HG03139 (cell line): Measurements from ENCODE around the gene EXOC4.

ENCODE experiments used
- ATAC-seq: cut with Tn5 transposase; IDR thresholded peaks from one replicate; pipeline ENCODE4 v1.9.1; 2021; ENCODE audit not compliant: unreplicated experiment

Gene EXOC4

DNA sequence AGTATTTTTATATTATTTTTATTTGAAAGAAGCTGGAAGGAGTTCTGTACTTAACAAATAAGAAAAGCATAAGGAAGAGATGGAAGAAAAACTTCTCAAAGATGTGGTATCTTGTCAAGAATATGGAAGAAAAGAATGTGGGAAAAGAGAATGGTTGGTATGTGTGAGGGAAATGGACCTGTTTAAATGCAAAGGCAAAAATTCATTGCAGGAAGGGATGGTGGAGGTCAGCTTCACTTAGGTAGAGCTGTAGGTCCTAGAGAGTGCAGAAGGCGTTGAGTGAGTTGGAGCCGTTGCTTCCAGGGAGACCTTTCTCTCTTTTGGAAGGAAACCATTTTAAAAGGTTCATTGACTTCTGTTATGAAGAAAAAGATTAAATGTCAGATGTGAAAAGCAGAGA lies 107.3 kb downstream of the EXOC4 start:
- no peak for ATAC-seq

GRCh38 chr7:133361806-133362205 lies 108.9 kb downstream of the EXOC4 start:
- no peak for ATAC-seq

GRCh38 chr7:133364959-133365690 lies 112.2 kb downstream of the EXOC4 start:
- no peak for ATAC-seq

GRCh38 chr7:133365917-133366316 lies 113.0 kb downstream of the EXOC4 start:
- no peak for ATAC-seq

DNA sequence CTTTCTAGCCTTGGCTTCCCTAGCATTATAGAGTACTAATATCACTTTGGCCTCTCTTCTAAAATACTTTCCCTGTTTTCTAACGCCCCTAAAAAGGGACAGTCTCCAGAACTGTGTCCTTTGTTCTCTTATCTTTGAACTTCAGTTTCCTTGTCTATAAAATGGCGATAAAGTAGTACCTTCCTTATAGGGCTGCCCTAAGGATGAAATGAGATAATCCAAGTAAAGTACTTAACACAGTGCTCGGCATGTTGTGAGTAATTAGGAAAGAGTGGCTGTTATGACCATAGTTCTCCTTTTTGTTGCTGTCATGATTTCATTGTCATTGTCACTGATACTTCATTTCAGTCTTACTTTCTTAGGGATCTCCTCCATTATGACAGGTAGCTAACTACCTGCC lies 114.7 kb downstream of the EXOC4 start:
- ATAC-seq = no peak

DNA sequence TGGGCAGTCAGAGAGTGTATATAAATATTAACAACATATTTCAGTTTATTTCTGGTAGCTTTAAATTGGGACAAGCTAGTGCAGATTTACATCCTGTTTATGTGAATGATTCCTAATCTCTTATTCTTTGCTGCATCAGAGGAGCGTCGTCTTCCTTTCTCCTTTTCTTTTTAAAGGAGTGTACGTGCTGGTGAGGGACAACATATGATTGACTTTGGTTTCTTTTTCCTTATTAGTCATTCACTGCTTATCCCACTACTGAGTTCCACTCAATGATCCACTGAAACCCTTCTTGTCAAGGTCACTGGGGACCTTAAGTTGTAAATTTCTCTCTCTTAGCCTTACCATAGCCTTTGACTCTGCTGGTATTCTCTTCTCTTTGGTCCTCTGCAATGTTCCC lies 116.3 kb downstream of the EXOC4 start:
- no peak for ATAC-seq

- ATAC-seq = no peak
Measured at GRCh38 chr7:133371616-133372015, 118.7 kb downstream of the EXOC4 start.

DNA sequence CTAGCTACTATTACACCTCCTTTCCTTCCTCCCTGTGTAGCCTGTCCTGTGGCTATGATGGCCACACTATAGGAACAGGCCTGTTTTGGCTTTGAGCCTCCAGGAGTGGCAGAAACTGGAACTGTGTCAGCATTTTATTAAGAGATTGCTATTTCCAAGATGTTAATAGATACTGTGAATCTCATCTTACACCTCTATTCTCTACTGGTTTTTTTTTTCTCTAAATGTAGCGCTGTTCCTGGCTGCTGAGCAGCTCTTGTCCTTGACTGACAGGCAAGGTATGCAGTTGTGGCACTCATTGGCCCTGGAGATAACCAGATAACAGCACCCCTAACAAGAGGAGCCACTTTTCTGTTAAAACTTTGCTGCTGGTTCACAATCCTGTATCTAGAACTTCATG lies 119.5 kb downstream of the EXOC4 start:
- ATAC-seq = no peak

- ATAC-seq = no peak
Measured at GRCh38 chr7:133376514-133376913, 123.6 kb downstream of the EXOC4 start.

GRCh38 chr7:133381965-133382364 lies 129.1 kb downstream of the EXOC4 start:
- ATAC-seq = no peak

GRCh38 chr7:133382775-133383559 lies 130.1 kb downstream of the EXOC4 start:
- no peak for ATAC-seq

- ATAC-seq = no peak
Measured at GRCh38 chr7:133386205-133386604, 133.3 kb downstream of the EXOC4 start.

GRCh38 chr7:133389727-133390126 lies 136.8 kb downstream of the EXOC4 start:
- ATAC-seq = no peak

- ATAC-seq = no peak
Measured at GRCh38 chr7:133391206-133391605, 138.3 kb downstream of the EXOC4 start.

DNA sequence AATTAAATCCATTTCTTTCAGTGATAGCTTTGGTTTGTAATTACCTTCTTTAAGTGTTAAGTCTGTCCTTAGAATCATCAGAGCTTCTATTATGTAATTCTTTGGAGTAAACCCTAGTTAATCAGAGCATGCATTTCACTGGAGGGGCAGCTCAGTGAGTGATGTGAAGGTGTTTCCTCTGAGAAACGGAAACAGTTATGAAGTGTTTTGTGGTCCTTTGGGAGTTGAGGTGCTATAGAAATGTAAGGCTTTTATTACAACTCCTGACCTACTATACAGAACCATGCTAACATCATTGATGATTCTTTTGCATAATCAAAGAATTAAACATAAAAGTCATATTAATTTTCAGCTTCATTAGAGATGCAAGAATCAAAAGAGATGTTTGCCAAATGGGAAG lies 141.5 kb downstream of the EXOC4 start:
- ATAC-seq = no peak

DNA sequence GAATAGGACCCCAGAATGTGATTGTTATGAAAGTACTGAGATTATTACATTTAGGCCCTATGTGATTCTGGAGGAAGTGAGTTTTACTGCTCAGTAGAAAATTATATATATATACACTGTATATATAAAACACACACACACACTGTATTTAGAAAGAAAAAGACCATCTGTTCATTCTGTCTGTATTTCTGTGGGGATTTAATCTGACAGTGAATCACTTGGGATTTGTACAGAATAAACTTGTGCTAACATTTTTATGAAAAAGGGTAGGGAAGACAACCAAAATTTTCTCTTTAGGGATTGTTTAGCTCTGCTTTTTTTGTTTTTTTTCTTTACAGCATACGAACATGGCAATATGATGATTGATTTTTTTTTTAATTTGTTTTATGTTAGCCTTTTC lies 142.7 kb downstream of the EXOC4 start:
- ATAC-seq = no peak

- ATAC-seq = no peak
Measured at GRCh38 chr7:133398506-133398905, 145.6 kb downstream of the EXOC4 start.

GRCh38 chr7:133401225-133401624 lies 148.3 kb downstream of the EXOC4 start:
- no peak for ATAC-seq

DNA sequence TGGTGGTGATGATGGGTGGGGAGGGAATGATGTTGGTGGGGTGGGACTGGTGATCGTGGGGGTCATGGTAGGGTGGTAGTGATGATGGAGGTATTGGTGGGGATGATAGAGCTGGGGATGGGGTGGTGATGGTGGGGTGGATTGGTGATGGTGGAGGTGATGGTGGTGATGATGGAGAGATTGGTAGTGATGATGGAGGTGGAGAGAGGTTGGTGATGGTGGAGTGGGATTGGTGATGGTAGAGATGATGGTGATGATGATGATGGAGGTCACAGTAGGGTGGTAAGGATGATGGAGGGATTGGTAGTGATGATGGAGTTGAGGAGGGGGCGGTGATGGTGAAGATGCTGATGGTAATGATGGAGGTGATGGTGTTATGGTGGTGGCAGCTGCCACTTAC lies 155.3 kb downstream of the EXOC4 start:
- ATAC-seq = no peak

DNA sequence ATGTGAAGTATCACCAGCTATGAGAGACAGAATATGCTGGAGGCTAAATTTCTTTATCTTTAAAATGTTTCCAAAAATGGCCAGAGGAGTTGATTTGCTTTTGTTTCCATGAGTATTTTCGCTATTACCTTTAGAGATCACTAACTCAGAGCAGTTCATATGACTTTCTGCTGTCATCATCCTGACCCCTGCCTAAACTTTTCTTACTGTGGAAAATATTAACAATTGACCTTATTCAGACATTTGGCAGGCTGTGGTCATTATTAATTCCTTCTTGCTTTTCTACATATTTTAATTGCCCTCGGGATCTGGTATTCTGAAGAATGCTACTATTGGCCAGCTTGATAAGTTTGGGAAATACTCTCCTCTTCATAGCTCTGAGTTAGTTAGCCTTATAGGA lies 156.5 kb downstream of the EXOC4 start:
- ATAC-seq = no peak

DNA sequence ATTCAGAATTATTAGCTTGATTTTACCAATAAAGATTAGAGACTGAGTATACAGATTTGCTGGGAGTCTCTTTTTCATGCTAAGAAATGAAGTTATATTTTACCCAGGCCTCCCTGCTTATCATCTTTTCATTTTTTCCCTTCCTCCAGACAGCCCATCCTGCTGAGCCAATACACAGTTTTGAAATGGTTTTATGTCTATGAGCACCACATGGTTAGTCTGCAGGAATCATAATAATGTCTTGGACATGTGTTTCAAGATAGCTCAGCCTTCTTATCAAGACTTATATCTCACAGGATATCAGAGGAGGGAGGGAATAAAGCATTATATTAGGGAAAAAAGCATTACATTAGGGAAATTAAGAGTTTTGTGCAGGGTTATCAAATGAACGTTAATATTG lies 157.1 kb downstream of the EXOC4 start:
- ATAC-seq = no peak

GRCh38 chr7:133411395-133411794 lies 158.5 kb downstream of the EXOC4 start:
- ATAC-seq = no peak

DNA sequence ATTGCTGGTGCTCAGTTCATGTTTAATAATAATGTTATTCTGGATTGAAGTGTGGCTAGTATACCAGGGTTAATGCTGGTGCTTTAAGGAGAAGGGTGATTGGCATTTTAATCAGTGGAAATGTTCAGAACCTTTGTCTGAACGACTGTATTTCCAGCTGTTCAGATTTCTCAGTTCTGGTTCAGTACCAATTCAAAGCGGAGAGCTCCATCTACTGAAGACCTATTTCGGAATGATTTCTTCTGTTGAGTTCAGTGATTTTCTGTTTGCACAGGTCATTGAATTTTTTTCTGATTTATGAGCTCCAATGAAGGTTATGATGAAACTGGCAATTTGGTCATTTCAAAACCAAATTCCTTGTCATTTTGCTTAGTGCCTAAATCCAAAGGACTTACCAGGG lies 160.1 kb downstream of the EXOC4 start:
- no peak for ATAC-seq
